CD4-positive, alpha-beta T cell treated with Interleukin-6 at 100 ng/mL for 8 hours (primary cell): ENCODE measurements around the gene GALNTL6.

Experiments
- DNase-seq: peaks from one replicate; pipeline ENCODE4 v3.0.0-alpha.2; 2020; ENCODE audit warnings: mixed read lengths, low spot score

GALNTL6 gene

DNA sequence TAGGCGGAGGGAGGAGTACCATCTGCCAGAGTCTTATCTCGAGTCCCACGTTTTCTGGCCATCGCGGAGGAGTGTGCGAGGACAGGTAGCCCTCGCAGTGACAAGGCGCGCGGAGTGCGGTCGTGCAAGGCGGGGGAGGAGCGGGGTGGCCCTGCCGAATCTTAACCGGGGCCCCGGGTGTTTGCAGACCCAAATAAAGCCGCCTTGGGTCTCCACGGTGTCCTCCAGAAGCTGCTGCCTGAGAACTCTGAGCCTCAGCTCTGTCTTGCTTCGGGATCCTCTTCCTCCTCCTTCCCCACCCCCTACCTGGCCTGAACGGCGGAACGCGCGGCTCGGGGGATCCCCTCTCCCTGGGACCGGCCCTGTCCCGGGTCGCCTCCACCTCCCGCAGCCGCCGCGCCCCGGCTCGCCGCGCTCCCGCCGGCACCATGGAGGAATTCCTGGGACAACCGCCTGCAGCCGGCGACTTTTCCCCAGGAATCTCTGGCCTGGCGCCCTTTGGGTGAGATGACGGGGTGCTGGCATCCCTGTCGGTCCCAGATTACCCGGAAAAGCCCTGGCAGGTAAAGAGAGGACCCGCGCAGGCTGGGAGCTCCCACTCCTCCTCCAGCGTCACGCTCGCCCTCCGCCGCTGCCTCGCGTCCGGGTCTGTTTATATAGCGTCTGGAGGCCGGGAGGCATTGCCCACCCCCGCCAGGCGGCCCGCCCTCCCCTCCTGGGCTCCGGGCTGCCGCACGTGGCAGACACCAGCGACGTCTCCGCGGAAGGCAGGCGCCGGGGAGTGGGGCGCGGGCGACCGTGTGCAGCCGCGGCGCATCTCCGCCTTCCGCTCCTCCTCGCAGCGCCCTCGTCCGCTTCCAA lies at the start of gene GALNTL6:
GALNTL6 (plus strand) TSS at position 740 of the 861 bp plus-strand sequence.
- DNase-seq = no peak

DNA sequence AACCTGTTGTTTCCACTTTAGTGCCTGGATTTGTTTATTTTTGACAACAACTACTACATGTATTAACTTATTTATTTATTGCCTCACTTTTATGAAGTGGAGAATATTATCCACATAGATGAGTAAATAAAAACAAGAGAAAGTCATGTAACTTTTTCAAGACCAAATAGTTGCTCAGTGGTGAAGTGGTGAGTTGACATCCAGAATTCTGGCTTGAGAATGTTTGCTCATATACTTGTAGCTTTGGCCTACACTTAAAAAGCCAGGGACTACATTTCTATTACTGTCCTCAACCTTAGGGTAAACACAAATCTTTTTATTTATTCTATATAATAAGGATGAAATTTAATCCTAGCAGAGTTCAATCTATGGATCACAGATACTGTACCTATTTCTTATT lies 47.7 kb upstream of the GALNTL6 start:
- DNase-seq = no peak

DNA sequence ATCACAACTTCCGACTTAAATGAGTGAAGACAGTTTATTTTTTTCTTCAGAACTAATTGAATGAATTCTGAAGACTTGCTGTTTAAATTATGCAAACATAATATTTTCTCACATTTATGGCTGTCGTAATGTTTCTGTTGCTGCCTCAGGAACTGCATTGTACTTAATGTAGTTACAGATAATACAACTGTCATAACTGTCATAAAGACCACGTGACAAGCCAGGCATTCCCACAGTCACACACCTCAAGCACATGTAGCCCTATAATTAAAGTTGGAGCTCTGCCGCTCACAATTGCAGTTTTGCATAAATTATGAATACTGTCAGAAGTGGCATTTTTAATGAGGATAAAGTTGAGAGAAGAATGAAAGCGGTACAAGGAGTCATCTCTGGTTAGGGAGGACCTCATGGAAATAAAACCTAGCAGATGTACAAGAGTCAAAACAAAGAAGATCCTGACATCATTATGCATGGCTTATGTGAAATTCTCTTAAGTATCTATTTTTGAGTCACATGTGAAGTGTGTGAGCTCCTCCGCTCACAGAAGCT lies 38.5 kb upstream of the GALNTL6 start:
- DNase-seq = no peak

DNA sequence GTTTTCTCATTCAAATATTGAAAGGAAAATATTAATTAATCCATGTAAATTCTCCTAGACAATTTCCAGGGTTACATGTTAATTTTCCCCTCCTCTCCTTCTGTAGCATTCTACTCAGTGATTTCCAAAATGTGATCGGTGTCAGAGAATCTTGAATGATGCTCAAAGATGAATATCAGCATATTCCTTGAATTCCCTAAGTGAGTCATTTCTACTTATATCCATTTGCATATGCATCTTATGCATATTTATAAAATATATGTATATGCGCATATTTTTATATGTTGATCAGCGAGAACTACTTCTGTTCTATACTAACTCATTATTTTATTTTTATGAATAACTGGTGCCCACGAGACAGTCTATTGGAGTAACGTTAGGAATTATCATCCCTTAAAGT lies 33.9 kb upstream of the GALNTL6 start:
- no peak for DNase-seq

DNA sequence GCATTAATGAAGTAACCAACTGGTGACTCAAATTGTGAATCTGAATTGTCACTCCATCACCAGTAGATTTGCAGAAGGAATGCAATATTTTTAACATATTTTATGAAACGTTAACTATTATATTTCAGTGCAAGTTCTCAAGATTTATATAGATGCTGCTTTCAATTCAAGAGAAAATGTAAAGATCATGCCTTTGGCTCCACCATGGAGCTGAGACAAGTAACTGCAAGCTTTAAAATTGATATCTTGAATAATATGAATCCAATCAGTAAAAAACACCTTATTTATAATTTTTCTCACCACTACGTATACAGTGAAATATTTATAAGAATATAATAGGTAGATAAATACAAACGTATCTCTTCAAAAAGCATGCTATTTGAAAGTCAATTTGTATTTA lies 27.8 kb upstream of the GALNTL6 start:
- DNase-seq = no peak

DNA sequence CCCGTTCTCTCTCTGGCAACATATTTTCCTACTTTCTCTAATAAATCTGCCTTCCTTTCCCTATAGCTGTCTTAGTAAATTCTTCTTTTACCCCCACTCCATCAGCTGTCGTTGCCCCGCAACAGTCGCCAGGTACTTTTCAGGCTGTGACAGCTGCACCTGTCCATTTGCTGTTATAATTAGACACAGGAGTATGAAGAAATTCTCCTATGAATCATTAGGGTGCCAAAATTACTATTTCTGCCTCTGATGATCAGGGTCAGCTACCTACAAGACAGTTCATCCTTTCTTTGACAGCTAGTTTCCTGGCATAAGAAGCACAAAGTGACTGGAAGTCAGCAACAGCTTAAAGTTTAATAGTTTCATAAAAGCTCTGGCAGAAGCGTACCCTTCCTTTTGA lies 19.5 kb upstream of the GALNTL6 start:
- no peak for DNase-seq

DNA sequence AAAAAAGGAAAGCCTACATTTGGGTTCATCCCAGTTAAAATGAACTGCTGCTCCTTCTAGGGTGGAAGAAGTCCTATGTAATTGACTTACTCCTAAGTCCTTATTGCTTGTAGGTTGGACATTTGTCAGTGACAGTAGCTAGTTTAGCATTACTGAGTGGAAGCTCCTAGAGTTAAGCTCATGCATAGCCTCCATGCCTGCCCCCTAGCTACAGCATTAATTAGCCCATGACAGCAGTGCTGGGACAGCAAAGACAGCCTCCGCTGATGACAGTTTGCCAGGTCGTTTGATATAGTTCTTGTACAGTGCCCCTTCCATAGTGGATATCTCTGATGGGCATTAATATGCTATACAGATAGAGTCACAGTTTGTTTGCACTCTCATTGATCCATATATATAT lies 18.7 kb upstream of the GALNTL6 start:
- DNase-seq = no peak

DNA sequence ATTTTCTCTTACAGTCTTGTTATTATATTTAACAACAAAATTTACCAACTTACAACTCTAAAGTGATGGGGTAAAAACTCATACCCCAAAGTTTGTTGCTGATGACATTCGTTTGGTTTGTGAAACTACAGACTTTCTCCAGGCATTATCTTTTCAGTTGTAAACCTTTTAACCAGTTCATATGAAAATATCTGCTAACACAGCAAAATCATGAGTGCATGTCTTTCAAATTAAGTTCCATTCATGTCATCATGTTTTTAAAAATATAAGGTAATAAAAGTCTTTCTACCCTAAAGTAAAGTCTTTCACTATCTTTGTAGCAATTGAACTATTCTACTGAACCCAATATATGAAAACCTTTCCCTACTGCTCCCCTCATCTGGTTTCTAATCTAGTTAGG lies 3.4 kb upstream of the GALNTL6 start:
- no peak for DNase-seq

DNA sequence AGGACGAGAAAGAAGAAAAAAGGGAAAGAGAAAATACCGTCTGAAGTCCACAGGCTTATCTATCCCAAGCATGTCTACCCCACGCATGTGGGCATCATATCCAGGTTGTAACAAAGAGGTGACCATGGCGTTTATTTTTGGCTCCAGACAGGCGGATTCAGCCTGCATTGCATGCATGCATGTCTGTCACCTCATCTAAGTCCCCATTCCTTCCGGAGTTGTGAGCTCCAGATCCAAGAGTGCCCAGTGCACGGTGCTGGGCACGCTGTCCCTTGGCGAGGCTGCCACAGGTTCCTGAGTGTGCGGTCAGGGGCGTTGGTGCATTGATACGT lies 905 bp upstream of the GALNTL6 start:
- DNase-seq = no peak

DNA sequence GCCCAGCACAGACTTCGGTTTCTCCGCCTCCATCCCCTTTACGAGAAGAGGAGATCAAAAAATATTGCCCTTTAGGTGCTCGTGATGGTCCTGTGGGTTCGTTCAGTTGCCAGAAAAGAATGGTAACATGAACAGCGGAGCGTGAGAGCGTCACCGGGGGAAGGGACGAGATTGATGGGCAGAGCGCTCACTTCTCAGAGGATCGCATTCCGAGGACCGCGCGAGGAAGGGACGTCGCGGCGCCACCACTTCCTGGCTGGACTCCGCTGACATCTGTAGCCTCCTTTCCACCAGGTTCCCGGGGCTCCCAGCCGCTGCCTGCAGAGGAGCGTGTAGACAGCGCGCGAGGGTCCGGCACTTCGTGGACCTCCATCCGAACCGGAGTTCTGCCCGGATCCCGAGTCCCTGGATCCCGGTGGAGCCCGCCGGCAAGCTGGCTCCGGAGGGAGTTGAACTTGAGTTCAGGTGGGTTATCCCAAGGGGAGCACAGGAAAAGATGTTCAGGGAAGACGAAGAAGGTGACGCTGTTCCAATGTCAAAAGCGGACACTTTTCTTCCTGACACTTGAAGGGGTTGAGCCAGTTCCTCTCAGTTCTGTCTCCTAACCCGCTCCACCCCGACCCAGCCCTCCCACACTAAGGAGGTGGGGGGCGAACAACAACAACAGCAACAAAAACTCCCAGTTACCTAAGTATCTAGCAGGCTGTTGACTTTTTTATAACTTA lies 484 bp downstream of the GALNTL6 start:
- no peak for DNase-seq

DNA sequence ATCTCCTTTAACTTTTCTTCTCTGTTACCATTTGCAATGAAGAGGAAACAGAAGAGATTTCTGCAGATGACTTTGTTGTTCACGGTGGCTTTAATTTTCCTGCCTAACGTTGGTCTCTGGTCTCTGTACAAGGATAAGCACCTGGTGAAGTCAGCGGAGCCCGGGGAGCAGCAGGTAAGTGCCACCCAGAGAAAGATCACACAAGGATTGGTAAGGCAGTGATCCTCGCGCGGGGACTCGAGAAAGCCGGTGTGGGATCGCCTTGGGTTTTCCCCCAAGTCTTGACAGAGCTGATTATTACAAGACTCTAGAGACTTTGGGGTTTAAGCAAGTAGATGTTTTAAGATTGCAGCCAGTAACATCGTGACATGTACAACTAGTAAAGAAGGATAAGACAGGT lies 1.3 kb downstream of the GALNTL6 start:
- no peak for DNase-seq

DNA sequence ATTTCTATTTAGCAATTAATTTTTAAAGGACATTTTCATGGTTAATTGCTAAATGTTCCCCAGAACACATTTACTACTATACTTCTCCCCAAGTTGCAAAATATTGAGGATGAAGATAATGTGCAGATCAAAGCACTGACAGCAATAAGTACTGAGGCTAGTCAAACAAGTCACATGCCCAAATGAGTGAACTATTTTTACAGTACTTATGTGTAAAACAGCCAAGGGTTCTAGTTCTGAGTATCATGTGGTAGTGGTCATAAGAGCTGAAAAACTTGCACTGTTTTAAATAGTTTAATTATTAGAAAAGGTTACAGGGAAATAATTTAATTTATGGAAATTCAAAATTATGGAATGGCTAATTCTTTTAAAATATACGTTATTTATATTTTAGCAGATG lies 3.8 kb downstream of the GALNTL6 start:
- DNase-seq = no peak

DNA sequence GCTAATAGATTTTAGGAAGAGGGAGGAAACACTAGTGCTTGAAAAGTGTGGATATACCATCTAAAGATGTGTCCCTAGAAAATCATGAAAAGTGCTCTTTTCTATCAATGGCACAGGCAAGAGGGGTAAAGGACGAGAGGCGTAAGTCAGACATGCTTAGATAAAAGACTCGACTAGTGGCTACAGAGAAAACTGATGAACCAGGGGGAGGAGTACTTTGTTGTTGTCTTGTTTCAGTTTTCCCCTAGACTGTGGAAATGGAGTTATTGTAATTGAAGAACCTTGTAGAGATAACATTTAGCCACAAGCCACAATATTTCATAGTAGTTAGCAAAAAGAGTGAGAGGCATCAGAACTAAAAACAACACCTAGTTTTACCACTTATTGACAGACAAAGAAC lies 21.4 kb downstream of the GALNTL6 start:
- DNase-seq = no peak

DNA sequence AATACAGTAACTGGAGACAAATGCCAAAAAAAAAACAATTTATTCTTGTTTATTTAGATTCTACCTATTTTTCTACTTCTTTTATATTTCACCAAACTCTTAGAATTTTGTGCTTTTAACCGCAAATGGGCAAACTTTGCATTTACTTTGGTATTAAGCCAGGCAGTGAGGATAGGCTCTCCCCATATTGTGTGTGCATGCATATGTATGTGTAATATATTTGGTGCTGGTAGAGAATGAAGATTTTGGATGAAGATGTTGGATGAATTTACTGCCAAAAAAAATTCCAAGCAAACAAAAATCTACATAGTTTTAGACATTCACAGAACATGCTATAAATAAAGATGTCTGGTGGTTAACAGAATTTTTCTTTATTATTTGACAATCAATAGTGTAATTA lies 30.3 kb downstream of the GALNTL6 start:
- no peak for DNase-seq

DNA sequence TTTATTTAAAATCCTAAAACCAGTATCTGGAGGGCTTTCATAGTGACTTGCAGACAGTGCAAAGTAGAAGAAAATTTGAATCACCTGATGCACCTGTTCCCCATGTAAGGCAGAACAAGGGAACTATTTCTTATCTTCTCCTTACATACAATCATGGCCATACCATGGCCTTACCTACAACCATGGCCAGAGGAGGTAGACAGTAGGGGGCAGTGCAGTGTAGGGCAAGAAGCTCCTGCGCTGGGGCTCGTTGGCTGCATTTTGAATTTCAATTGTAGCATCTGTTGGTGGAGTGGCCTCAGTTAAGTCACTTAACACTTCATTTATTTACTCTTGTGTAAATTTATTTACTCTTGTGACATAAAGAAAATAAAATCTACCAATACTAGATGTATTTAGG lies 33.0 kb downstream of the GALNTL6 start:
- no peak for DNase-seq

DNA sequence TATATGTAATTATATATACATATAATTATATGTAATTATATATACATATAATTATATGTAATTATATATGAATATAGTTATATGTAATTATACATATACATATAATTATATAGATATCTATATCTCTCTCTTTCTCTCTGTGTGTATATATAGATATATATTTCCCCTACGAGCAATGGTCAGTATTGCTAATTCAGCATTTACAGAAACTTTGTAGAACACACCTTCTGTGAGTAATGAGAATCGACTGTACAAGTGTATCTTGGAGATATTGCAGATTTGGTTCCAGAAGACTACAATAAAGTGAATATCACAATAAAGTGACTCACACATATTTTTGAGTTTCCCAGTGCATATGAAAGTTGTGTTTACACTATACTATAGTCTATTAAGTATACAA lies 33.7 kb downstream of the GALNTL6 start:
- DNase-seq = no peak

DNA sequence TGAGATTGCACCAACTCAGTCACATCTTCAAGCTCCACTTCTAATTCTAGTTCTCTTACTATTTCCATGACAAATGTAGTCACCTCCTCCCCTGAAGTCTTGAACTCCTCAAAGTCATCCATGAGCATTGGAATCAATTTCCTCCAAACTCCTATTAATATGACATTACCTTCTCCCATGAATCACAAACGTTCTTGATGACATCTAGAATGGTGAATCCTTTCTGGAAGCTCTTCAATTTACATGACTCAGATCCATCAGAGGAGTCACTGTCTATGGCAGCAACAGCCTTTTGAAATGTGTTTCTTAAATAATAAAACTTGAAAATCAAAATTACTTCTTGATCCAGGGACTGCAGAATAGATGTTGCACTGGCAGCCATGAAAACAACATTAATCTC lies 34.5 kb downstream of the GALNTL6 start:
- no peak for DNase-seq

DNA sequence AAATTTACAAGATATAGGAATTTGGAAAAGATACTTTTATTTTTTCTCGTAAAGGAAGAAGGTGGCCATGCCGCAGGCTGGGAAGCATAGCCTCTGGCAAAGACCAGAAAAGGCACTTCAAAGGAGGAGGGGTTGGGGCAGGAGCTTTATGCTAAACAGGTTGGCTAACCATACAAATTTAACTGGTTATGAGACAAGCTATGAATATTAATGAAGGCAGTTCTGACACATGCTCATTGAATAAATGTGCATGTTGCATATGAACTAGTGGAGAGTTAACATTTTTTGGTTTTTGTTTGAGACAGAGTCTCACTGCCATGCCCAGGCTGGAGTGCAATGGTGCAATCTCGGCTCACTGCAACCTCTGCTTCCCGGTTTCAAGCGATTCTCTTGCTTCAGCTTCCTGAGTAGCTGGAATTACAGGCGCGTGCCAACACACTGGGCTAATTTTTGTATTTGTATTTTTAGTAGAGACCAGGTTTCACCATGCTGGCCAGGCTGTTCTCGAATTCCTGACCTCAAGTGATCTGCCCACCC lies 36.5 kb downstream of the GALNTL6 start:
- no peak for DNase-seq

DNA sequence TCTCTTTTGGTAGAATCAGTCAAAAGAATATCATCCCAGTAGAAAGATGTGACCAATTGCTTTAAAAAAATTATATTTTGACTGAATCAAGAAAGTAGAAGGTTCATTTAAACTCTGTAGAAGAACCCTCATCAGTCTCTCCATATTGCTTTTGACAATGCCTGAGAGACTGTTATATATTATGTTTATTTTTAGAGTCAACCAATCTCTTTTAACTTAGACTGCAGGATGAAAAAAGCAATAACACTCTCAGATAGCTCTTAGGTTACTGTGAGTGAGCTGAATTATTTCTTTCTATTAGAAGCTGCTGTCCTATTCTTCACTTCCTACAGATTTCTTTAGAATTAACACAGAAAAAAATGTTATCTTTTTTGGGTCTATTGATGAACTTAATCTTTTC lies 38.1 kb downstream of the GALNTL6 start:
- no peak for DNase-seq

DNA sequence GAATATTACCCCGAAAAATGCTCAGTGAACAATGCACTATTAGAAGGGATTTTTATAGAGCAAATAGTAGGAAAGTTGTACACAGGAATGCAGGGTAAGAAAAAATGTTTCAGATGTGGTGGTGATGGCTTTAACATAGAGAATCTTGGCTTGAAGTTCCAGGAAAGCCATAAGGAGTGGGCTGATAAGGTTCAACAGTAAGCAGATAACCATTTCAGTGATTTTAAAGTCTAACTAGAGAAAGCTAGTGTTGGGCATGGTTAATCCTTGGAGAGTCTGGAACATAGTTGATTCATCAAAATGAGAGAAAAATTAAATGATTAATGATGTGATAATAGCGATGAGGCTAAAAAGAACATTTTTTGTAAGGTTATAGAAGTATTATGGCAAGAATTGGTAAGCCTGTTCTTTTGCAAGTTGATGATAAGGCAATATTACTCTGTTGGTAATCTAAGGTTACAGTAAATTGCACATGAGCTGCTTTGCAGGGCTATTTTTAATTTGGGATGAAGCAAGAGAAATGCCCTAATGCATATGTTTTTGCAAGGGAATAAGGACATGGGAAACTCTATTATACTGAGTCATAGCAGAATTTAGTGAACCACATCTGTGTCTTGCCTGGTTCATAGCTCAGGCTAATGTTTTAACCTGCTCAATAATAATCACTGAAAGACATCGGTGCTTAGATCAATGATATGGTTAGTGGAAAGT lies 44.3 kb downstream of the GALNTL6 start:
- DNase-seq = no peak

DNA sequence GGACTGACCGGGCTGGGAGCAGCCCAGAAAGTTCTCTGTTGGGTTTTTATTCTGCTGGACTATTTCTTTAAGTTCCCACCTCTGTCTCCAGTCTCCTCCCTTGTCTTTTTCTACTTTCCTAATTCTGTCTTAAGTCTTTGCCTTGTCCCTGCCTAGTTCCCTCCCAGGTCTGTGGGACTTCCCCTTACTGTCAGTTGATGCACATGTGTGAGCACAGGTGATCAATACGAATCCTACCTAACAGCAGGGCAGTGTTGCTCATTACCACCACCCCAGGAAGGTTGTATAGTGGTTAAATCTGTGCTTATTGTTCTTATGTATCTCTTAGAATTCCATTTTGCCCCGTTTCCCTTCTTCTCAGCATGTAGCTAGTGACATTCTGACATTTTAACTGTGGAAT lies 62.1 kb downstream of the GALNTL6 start:
- DNase-seq = no peak

DNA sequence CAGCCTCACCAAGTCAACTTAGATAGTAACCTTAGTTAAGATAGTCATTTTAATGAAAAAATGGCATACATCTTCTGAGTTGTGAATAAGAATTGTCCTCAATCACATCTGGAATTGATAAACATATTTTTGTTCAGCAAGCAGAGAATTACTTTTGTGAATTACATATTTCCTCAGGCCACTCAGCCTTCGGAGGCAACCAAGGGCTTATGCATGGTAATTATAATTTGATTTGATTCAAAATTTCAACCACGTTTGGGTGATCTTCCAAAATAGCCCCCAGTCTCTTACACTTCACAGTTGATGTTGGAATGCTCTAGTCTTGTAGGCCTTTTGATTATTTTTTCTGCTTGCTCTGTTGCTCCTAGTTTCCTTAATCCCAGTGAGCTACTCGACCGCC lies 63.4 kb downstream of the GALNTL6 start:
- DNase-seq = no peak

DNA sequence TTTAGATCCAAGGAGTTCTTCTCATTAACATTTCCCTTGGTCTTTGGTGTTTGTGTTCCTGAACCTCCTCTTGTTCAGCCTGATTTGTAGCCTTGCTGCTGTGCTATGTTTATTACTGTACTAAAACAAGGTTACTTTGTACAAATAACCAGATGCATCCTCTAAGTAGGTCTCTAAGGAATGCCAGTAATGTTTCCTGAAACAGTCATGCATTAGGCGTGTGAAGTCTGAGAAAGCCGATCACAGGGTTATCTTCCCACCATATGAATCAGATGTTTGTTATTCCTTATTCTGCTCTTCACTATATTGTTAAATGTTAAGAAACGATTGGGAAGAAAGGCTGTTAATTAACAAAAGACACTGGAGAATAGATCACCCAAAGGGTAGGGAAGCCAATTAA lies 66.9 kb downstream of the GALNTL6 start:
- DNase-seq = no peak
